Measurements from ENCODE around the gene PKD2. TPM values are rescaled to one million over a fixed set of nuclear protein-coding genes. Genes with fewer than 3 reads are reported as not detected.
"Not testable (repeated sequence)": the region's sequence is repeated elsewhere in the genome, so short reads cannot be mapped to it uniquely, and the experiment has no call there.

Gene PKD2
- total RNA-seq, 1 experiment from 2014 or later = 46.4 TPM

DNA sequence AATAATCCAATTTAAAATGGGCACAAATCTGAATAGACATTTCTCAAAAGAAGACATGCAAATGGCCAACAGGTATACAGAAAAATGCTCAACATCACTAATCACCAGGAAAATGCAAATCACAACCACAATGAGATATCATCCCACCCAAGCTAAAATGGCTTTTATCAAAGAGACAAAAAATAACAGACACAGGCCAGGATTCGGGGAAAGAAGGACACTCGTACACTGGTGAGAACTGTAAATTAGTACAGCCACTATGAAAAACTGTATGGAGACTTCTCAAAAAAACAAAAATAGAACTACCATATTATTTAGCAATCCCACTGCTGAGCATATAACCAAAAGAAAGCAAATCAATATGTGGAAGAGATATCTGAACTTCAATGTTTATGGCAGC is 23.4 kb upstream of the PKD2 start:
- in situ Hi-C loops (cut with HindIII; ENCODE audit: low sequenced_read_pairs) = no loop called here
- no peak for DNase-seq (ENCODE audit: low spot score)

- DNase-seq (ENCODE audit: low spot score) = peak; percentile 81
- in situ Hi-C loops (cut with HindIII; ENCODE audit: low sequenced_read_pairs) = no loop called here
Measured at GRCh38 chr4:87985097-87985886, 22.1 kb upstream of the PKD2 start.

GRCh38 chr4:87985887-87986200 is 21.6 kb upstream of the PKD2 start:
- in situ Hi-C loops (cut with HindIII; ENCODE audit: low sequenced_read_pairs) = no loop called here
- DNase-seq (ENCODE audit: low spot score) = no peak

DNA sequence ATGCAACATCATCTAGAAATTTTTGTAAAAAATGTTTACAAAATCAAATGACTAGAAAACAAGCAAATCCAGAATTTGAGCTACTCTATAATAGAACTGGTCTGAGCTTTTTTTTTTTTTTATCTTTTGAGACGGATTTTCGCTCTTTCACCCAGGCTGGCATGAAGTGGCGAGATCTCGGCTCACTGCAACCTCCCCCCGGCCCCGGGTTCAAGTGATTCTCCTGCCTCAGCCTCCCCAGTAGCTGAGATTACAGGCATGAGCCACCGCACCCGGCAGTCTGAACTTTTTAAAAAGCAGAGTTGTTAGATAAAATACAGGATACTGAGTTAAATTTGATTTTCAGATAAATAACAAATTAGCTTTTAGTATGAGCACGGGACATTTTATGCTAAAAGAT is 20.9 kb upstream of the PKD2 start:
- DNase-seq (ENCODE audit: low spot score) = no peak
- in situ Hi-C loops (cut with HindIII; ENCODE audit: low sequenced_read_pairs) = no loop called here

- in situ Hi-C loops (cut with HindIII; ENCODE audit: low sequenced_read_pairs) = no loop called here
- no peak for DNase-seq (ENCODE audit: low spot score)
Measured at GRCh38 chr4:87989765-87990164, 17.7 kb upstream of the PKD2 start.

DNA sequence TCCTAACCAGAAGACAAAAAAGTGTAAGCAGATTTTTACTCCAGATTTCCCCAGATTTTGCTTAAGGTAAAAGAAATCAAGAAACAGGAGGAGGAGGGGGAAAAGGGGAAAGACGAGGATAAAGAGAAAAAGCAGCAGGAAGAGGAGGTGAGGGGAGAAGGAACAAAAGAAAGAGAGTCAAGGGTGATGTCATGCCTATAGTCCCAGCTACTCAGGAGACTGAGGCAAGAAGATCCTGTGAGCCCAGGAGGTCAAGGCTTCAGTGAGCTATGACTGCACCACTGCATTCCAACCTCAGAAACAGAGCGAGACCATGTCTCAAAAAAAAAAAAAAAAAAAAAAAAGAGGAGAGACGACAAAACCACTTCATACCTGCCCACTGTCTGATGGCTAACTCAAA is 12.0 kb upstream of the PKD2 start:
- no peak for DNase-seq (ENCODE audit: low spot score)
- in situ Hi-C loops (cut with HindIII; ENCODE audit: low sequenced_read_pairs) = no loop called here

DNA sequence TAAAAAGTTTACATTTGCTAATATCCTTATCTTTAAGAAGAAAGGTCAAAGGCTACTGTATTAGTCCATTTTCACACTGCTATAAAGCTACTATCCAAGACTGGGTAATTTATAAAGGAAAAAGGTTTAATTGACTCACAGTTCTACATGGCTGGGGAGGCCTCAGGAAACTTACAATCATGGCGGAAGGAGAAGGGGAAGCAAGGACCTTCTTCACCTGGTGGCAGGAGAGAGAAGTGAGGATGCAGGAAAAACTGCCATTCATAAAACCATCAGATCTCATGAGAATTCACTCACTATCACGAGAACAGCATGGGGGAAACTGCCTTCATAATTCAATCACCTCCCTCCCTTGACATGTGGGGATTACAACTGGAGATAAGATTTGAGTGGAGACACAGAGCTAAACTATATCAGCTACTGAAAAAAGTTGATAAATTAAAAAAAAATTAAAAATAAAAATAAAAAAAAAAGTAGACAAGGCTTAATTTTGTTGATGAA is 8.2 kb upstream of the PKD2 start:
- DNase-seq (ENCODE audit: low spot score); in situ Hi-C loops (cut with HindIII; ENCODE audit: low sequenced_read_pairs): not testable (repeated sequence)

GRCh38 chr4:88001871-88002270 is 5.6 kb upstream of the PKD2 start:
- DNase-seq (ENCODE audit: low spot score) = no peak
- in situ Hi-C loops (cut with HindIII; ENCODE audit: low sequenced_read_pairs) = no loop called here

DNA sequence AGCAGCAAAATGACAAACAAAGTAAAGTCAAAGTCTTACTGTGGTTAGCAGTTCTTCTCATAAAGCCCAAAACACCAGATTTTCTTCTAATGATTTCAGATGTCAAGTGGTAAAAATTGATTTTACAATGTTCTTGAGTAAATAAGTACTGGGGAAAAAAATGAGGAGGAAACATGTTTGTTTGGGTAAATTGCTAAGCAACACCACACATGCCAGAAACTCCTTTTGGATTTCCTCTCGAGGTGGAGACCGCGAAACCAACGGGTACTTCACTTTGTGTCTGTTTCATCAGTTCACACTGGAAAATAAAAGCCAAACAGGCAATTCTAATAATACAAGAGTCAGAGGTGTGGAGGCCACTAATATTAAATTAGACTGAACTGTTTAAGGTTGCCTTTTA is 4.6 kb upstream of the PKD2 start:
- no peak for DNase-seq (ENCODE audit: low spot score)
- in situ Hi-C loops (cut with HindIII; ENCODE audit: low sequenced_read_pairs) = no loop called here

DNA sequence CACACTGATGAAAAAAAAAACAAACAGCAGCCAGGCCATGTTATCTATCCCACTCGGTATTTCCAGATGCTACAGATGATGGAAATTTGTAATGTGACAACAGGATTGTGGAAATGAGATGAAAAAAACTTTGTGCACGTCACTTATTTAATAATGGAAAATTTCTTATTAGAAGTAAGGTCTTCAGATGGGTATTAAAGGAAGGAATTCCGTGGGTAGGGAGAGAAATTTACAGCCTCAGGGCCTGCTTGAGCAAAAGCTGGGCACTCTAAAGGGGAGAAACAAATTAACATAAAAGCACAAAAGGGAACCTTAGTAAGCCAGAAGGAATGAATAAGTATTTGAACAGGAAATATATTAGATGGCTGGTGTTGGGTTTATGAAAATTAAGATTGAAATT is 4.2 kb upstream of the PKD2 start:
- in situ Hi-C loops (cut with HindIII; ENCODE audit: low sequenced_read_pairs) = no loop called here

DNA sequence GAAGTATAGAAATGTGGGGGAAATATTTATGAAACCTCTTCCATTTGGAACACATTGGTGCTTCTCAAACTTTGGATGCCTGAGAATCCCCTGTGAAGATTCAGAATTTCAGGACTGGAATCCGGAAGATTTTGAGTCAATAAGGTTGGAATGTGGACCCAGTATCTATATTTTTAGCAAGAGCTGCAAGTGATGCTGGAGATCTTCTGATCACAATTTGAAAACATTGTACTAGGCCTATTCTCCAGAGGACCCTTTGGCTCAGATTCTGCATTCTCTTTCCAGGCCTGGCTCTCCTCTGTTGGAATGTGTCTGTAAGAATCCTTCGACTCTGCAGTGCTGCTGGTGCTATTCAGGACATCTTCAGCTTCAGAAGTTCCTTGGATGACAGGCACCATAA is 2.4 kb upstream of the PKD2 start:
- in situ Hi-C loops (cut with HindIII; ENCODE audit: low sequenced_read_pairs) = no loop called here
- no peak for DNase-seq (ENCODE audit: low spot score)

More for the DNA sequence above, 4.2 kb upstream of the PKD2 start:
- DNase-seq (ENCODE audit: low spot score) = no peak

DNA sequence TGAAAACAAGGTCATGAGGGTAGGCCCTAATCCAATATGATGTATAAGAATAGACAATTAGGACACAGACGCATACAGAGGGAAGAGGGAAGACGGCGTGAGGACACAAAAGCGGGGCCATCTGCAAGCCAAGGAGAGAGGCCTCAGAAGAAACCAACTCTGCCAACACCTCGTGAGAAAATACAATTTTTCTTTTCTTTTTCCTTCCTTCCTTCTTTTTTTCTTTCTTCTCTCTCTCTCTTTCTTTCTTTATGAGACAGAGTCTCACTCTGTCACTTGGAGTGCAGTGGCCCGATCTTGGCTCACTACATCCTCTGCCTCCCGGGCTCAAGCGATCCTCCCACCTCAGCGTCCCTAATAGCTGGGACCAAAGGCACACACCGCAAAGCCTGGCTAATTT is 1.5 kb upstream of the PKD2 start:
- in situ Hi-C loops (cut with HindIII; ENCODE audit: low sequenced_read_pairs) = no loop called here
- DNase-seq (ENCODE audit: low spot score) = no peak

GRCh38 chr4:88006956-88007303 is 505 bp upstream of the PKD2 start:
- DNase-seq (ENCODE audit: low spot score) = peak; percentile 64
- in situ Hi-C loops (cut with HindIII; ENCODE audit: low sequenced_read_pairs) = no loop called here

- in situ Hi-C loops (cut with HindIII; ENCODE audit: low sequenced_read_pairs) = no loop called here
- peak; percentile 51 for DNase-seq (ENCODE audit: low spot score)
Measured at GRCh38 chr4:88008122-88008742, 797 bp downstream of the PKD2 start.

GRCh38 chr4:88008743-88009171 is 1.3 kb downstream of the PKD2 start:
- DNase-seq (ENCODE audit: low spot score) = peak; percentile 37
- in situ Hi-C loops (cut with HindIII; ENCODE audit: low sequenced_read_pairs) = no loop called here

DNA sequence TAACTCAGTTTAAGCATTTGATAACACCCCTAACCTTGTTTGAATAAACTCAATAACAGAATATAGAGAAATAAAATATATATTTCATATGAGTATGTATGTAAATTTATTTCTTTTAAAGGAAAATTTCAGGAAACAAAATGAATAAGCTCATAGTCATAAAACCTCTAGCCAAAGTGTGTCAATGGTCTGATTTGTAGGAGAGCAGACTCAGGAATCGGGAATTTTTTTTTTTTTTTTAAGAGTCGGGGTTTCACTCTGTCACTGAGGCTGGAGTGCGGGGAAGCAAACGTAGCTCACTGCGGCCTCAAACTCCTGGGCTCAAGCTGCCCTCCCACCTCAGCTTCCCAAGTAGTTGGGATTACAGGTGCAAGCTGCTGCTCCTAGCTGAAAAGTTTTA is 2.4 kb downstream of the PKD2 start:
- no peak for DNase-seq (ENCODE audit: low spot score)
- in situ Hi-C loops (cut with HindIII; ENCODE audit: low sequenced_read_pairs) = no loop called here

DNA sequence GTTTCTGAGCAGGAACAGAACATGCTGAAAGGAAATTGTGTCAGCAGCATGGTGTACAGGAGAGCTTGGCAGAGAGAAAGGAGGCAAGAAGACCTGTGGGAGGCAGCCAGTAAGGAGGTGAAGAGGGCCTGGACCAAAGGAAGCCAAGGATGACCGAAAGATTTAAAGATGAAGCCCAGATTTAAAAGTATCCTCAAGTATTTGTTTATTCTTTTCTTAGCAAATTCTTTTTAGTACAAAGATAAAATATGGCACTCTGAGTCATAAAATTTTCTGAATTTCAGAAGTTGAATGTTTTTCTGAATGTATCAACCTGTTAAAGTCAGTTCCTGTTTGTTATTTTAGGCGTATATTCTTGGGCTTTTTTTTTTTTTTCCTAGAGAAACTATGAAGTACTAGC is 3.5 kb downstream of the PKD2 start:
- in situ Hi-C loops (cut with HindIII; ENCODE audit: low sequenced_read_pairs) = no loop called here
- DNase-seq (ENCODE audit: low spot score) = peak; percentile 19

- DNase-seq (ENCODE audit: low spot score) = no peak
- in situ Hi-C loops (cut with HindIII; ENCODE audit: low sequenced_read_pairs) = no loop called here
Measured at GRCh38 chr4:88012647-88013046, 5.2 kb downstream of the PKD2 start.

GRCh38 chr4:88014386-88014905 is 7.0 kb downstream of the PKD2 start:
- in situ Hi-C loops (cut with HindIII; ENCODE audit: low sequenced_read_pairs) = no loop called here

DNA sequence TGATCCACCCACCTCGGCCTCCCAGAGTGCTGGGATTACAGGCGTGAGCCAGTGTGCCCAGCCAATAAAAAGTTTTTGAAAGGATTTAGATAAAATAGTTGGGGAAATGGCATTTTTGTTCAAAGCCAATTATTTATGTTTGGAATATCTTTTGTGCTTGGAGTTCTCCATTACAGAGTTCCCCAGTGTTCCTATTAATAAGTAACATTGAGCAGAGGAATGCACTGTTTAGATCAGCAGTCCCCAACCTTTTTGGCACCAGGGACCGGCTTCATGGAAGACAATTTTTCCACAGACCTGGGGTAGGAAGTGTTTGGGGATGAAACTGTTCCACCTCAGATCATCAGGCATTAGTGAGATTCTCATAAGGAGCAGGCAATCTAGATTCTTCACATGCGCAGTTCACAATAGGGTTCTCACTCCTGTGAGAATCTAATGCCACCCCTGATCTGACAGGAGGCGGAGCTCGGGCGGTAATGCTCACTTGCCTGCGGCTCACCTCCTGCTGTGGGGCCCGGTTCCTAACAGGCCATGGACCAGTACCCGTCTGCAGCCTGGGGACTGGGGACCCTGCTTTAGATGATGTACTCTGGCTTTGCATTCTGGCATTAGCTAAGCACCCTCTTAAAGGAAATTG is 8.3 kb downstream of the PKD2 start:
- no peak for DNase-seq (ENCODE audit: low spot score)
- in situ Hi-C loops (cut with HindIII; ENCODE audit: low sequenced_read_pairs) = no loop called here

More at GRCh38 chr4:88014386-88014905, 7.0 kb downstream of the PKD2 start:
- DNase-seq (ENCODE audit: low spot score) = no peak
